ENCODE data around the gene CACNG1.

DNA sequence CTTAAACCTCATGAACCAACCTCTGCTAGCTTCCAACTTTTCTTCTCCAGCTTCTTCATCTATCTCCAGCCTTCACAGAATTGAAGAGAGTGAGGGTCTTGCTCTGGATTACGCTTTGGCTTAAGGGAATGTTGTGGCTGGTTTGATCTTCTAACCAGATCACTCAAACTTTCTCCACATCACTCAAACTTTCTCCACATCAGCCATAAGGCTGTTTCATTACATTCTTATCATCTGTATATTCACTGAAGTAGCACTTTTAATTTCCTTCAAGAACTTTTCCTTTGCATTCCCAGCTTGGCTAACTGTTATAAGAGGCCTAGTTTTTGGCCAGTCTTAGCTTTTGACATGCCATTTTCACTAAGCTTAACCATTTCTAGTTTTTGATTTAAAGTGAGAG, 52.3 kb downstream of the CACNG1 start:
- TF ChIP-seq POLR2A (IDR thresholded peaks at IDR 0.05; ENCODE audit: low read length): no peak
- TF ChIP-seq GATA1 (IDR thresholded peaks at IDR 0.05; ENCODE audit: low read depth, low read length): no peak

All from erythroblast (primary cell).